ENCODE measurements around the gene DNAJB5. TPM values are rescaled to one million over a fixed set of nuclear protein-coding genes. Genes with fewer than 3 reads are reported as not detected.

The DNAJB5 gene
- total and polyA plus RNA-seq, 4 experiments from 2014 or later: 0.73 to 2.2 (median 0.94) TPM

- H3K4me3 Mint-ChIP-seq: no peak overlapping the region
- Histone ChIP-seq H3K4me1 (ENCODE audit: insufficient read depth, low read length) (no peaks in the 10 kb centered on the region), H3K4me3 (ENCODE audit: low read length in 2 of 2) (no peak overlapping the region), H3K9me3 (ENCODE audit: control insufficient read depth in 1 of 2, low read length in 2 of 2) (no peaks in the 10 kb centered on the region), H3K36me3 (ENCODE audit: insufficient read depth, low read length) (no peaks in the 10 kb centered on the region), H3K27ac (ENCODE audit: low read depth, low read length) (no peak overlapping the region), H3K27me3 (ENCODE audit: insufficient read depth, low read length) (peaks cover 19% of the 10 kb centered on the region)
- H3K4me1 Mint-ChIP-seq: no peaks in the 10 kb centered on the region
- peaks cover 0 to 1% (median 0%) of the 10 kb centered on the region in 8 donors for H3K9me3 Mint-ChIP-seq
- CTCF ChIA-PET (ENCODE audit: partially characterized antibody): interaction anchor here (1.5 kb wide), 1 partner anchor 20 kb away, joined by 3 read pairs; no protein-coding TSS in a partner anchor
- POLR2A ChIA-PET (ENCODE audit: partially characterized antibody): no interaction called here
- H3K27ac Mint-ChIP-seq: no peak overlapping the region
- DNase-seq: no peak
- H3K27me3 Mint-ChIP-seq: peaks cover 37 to 66% of the 10 kb centered on the region in 2 donors
- intact Hi-C loops (cut with micrococcal nuclease): no loop called here
- no peaks in the 10 kb centered on the region for H3K36me3 Mint-ChIP-seq
These were observed 25.1 kb upstream of the DNAJB5 start for GRCh38 chr9:34964458-34964857.

GRCh38 chr9:34971146-34971811 lies 18.3 kb upstream of the DNAJB5 start:
- Mint-ChIP-seq H3K36me3 (no peaks in the 10 kb centered on the region), H3K27ac (no peak overlapping the region), H3K27me3 (peaks cover 19 to 27% of the 10 kb centered on the region in 2 donors), H3K4me3 (no peak overlapping the region), H3K4me1 (no peaks in the 10 kb centered on the region), H3K9me3 (no peaks in the 10 kb centered on the region)
- ChIA-PET CTCF (ENCODE audit: partially characterized antibody) (interaction anchor here (1.3 to 1.4 kb wide), 2 partner anchors 13 to 14 kb away, joined by 4 to 6 read pairs; no protein-coding TSS in a partner anchor), POLR2A (ENCODE audit: partially characterized antibody) (no interaction called here)
- intact Hi-C loops (cut with micrococcal nuclease): no loop called here
- Histone ChIP-seq H3K4me3 (ENCODE audit: low read length in 2 of 2) (no peak overlapping the region), H3K27me3 (ENCODE audit: insufficient read depth, low read length) (no peaks in the 10 kb centered on the region), H3K36me3 (ENCODE audit: insufficient read depth, low read length) (no peaks in the 10 kb centered on the region), H3K27ac (ENCODE audit: low read depth, low read length) (no peak overlapping the region), H3K9me3 (ENCODE audit: control insufficient read depth in 1 of 2, low read length in 2 of 2) (no peaks in the 10 kb centered on the region), H3K4me1 (ENCODE audit: insufficient read depth, low read length) (no peaks in the 10 kb centered on the region)
- DNase-seq: no peak

GRCh38 chr9:34974664-34975063 lies 14.9 kb upstream of the DNAJB5 start:
- H3K36me3 Mint-ChIP-seq: no peaks in the 10 kb centered on the region
- H3K4me3 ChIP-seq (ENCODE audit: low read length in 2 of 2): no peak overlapping the region
- H3K36me3 ChIP-seq (ENCODE audit: insufficient read depth, low read length): no peaks in the 10 kb centered on the region
- intact Hi-C loops (cut with micrococcal nuclease): no loop called here
- no peak overlapping the region for H3K27ac ChIP-seq (ENCODE audit: low read depth, low read length)
- ChIA-PET POLR2A (ENCODE audit: partially characterized antibody) (no interaction called here), CTCF (ENCODE audit: partially characterized antibody) (interaction anchor here (1.7 kb wide), 1 partner anchor 10 kb away, joined by 7 read pairs; no protein-coding TSS in a partner anchor)
- H3K4me1 ChIP-seq (ENCODE audit: insufficient read depth, low read length): no peaks in the 10 kb centered on the region
- H3K27me3 ChIP-seq (ENCODE audit: insufficient read depth, low read length): no peaks in the 10 kb centered on the region
- H3K9me3 Mint-ChIP-seq: no peaks in the 10 kb centered on the region
- no peaks in the 10 kb centered on the region for H3K9me3 ChIP-seq (ENCODE audit: control insufficient read depth in 1 of 2, low read length in 2 of 2)
- no peak overlapping the region for H3K27ac Mint-ChIP-seq
- H3K4me3 Mint-ChIP-seq: no peak overlapping the region
- no peaks in the 10 kb centered on the region for H3K4me1 Mint-ChIP-seq
- peaks cover 9 to 10% of the 10 kb centered on the region in 2 donors for H3K27me3 Mint-ChIP-seq
- no peak for DNase-seq

GRCh38 chr9:34976441-34976840 lies 13.1 kb upstream of the DNAJB5 start:
- CTCF ChIA-PET (ENCODE audit: partially characterized antibody): interaction anchor here (1.1 kb wide), 1 partner anchor 76 kb away, joined by 3 read pairs; no protein-coding TSS in a partner anchor
- H3K4me3 Mint-ChIP-seq: no peak overlapping the region

GRCh38 chr9:34976992-34977391 lies 12.6 kb upstream of the DNAJB5 start:
- Mint-ChIP-seq H3K27ac (no peak overlapping the region), H3K36me3 (no peaks in the 10 kb centered on the region), H3K9me3 (no peaks in the 10 kb centered on the region), H3K4me1 (peaks cover 0 to 2% (median 0%) of the 10 kb centered on the region in 4 donors), H3K4me3 (no peak overlapping the region), H3K27me3 (peaks cover 6 to 9% of the 10 kb centered on the region in 2 donors)
- no peaks in the 10 kb centered on the region for H3K27me3 ChIP-seq (ENCODE audit: insufficient read depth, low read length)
- DNase-seq: no peak
- H3K4me3 ChIP-seq (ENCODE audit: low read length in 2 of 2): no peak overlapping the region
- no peaks in the 10 kb centered on the region for H3K9me3 ChIP-seq (ENCODE audit: control insufficient read depth in 1 of 2, low read length in 2 of 2)
- peaks cover 1% of the 10 kb centered on the region for H3K4me1 ChIP-seq (ENCODE audit: insufficient read depth, low read length)
- POLR2A ChIA-PET (ENCODE audit: partially characterized antibody): no interaction called here
- no peaks in the 10 kb centered on the region for H3K36me3 ChIP-seq (ENCODE audit: insufficient read depth, low read length)
- CTCF ChIA-PET (ENCODE audit: partially characterized antibody): interaction anchor here (1.1 kb wide), 1 partner anchor 77 kb away, joined by 3 read pairs; no protein-coding TSS in a partner anchor
- intact Hi-C loops (cut with micrococcal nuclease): no loop called here
- H3K27ac ChIP-seq (ENCODE audit: low read depth, low read length): no peak overlapping the region

More at GRCh38 chr9:34976441-34976840, 13.1 kb upstream of the DNAJB5 start:
- Mint-ChIP-seq H3K9me3 (no peaks in the 10 kb centered on the region), H3K4me1 (no peaks in the 10 kb centered on the region), H3K27ac (no peak overlapping the region), H3K36me3 (no peaks in the 10 kb centered on the region), H3K27me3 (peaks cover 6 to 9% of the 10 kb centered on the region in 2 donors)
- DNase-seq: no peak
- no peak overlapping the region for H3K4me3 ChIP-seq (ENCODE audit: low read length in 2 of 2)
- no peaks in the 10 kb centered on the region for H3K27me3 ChIP-seq (ENCODE audit: insufficient read depth, low read length)
- intact Hi-C loops (cut with micrococcal nuclease): no loop called here
- H3K36me3 ChIP-seq (ENCODE audit: insufficient read depth, low read length): no peaks in the 10 kb centered on the region
- H3K27ac ChIP-seq (ENCODE audit: low read depth, low read length): no peak overlapping the region
- H3K4me1 ChIP-seq (ENCODE audit: insufficient read depth, low read length): no peaks in the 10 kb centered on the region
- H3K9me3 ChIP-seq (ENCODE audit: control insufficient read depth in 1 of 2, low read length in 2 of 2): no peaks in the 10 kb centered on the region
- POLR2A ChIA-PET (ENCODE audit: partially characterized antibody): no interaction called here

- Histone ChIP-seq H3K4me3 (ENCODE audit: low read length in 2 of 2) (no peak overlapping the region), H3K4me1 (ENCODE audit: insufficient read depth, low read length) (peaks cover 29% of the 10 kb centered on the region), H3K27me3 (ENCODE audit: insufficient read depth, low read length) (no peaks in the 10 kb centered on the region), H3K36me3 (ENCODE audit: insufficient read depth, low read length) (no peaks in the 10 kb centered on the region), H3K9me3 (ENCODE audit: control insufficient read depth in 1 of 2, low read length in 2 of 2) (no peaks in the 10 kb centered on the region), H3K27ac (ENCODE audit: low read depth, low read length) (no peak overlapping the region)
- CTCF ChIA-PET (ENCODE audit: partially characterized antibody): interaction anchor here (1.9 kb wide), 1 partner anchor 81 kb away, joined by 6 read pairs; no protein-coding TSS in a partner anchor
- intact Hi-C loops (cut with micrococcal nuclease): no loop called here
- peaks cover 26 to 34% (median 28%) of the 10 kb centered on the region in 4 donors for H3K4me1 Mint-ChIP-seq
- no peaks in the 10 kb centered on the region for H3K36me3 Mint-ChIP-seq
- POLR2A ChIA-PET (ENCODE audit: partially characterized antibody): no interaction called here
- H3K4me3 Mint-ChIP-seq: no peak overlapping the region
- DNase-seq: no peak
- no peak overlapping the region for H3K27ac Mint-ChIP-seq
- H3K27me3 Mint-ChIP-seq: peaks cover 0 to 4% of the 10 kb centered on the region in 2 donors
- no peaks in the 10 kb centered on the region for H3K9me3 Mint-ChIP-seq
These were observed 9.3 kb upstream of the DNAJB5 start for GRCh38 chr9:34980181-34980761.

- Mint-ChIP-seq H3K4me3 (peak overlapping the region in 4 of 8 donors; percentile 19 to 70 (median 35)), H3K4me1 (peaks cover 42 to 53% (median 47%) of the 10 kb centered on the region in 4 donors), H3K27ac (peak overlapping the region in 6 of 7 donors; percentile 25 to 73 (median 46)), H3K9me3 (no peaks in the 10 kb centered on the region), H3K27me3 (no peaks in the 10 kb centered on the region), H3K36me3 (no peaks in the 10 kb centered on the region)
- H3K36me3 ChIP-seq (ENCODE audit: insufficient read depth, low read length): no peaks in the 10 kb centered on the region
- peaks cover 49% of the 10 kb centered on the region for H3K4me1 ChIP-seq (ENCODE audit: insufficient read depth, low read length)
- intact Hi-C loops (cut with micrococcal nuclease): no loop called here
- POLR2A ChIA-PET (ENCODE audit: partially characterized antibody): no interaction called here
- H3K27ac ChIP-seq (ENCODE audit: low read depth, low read length): no peak overlapping the region
- DNase-seq: no peak
- no peaks in the 10 kb centered on the region for H3K27me3 ChIP-seq (ENCODE audit: insufficient read depth, low read length)
- H3K4me3 ChIP-seq (ENCODE audit: low read length in 2 of 2): no peak overlapping the region
- H3K9me3 ChIP-seq (ENCODE audit: control insufficient read depth in 1 of 2, low read length in 2 of 2): no peaks in the 10 kb centered on the region
- CTCF ChIA-PET (ENCODE audit: partially characterized antibody): interaction anchor here (1.0 kb wide), 1 partner anchor 83 kb away, joined by 9 read pairs; no protein-coding TSS in a partner anchor
These were observed 7.2 kb upstream of the DNAJB5 start for GRCh38 chr9:34982361-34982760.

Data from CD4-positive, alpha-beta memory T cell (primary cell).